GM19395 (cell line): ENCODE measurements around the gene ITIH4.
"Not testable (repeated sequence)": the region's sequence is repeated elsewhere in the genome, so short reads cannot be mapped to it uniquely, and the experiment has no call there.

ENCODE experiments used
- ATAC-seq: cut with Tn5 transposase; IDR thresholded peaks from one replicate; pipeline ENCODE4 v1.9.1; 2021; ENCODE audit warnings: mild to moderate bottlenecking, moderate library complexity; ENCODE audit not compliant: unreplicated experiment

Gene ITIH4

DNA sequence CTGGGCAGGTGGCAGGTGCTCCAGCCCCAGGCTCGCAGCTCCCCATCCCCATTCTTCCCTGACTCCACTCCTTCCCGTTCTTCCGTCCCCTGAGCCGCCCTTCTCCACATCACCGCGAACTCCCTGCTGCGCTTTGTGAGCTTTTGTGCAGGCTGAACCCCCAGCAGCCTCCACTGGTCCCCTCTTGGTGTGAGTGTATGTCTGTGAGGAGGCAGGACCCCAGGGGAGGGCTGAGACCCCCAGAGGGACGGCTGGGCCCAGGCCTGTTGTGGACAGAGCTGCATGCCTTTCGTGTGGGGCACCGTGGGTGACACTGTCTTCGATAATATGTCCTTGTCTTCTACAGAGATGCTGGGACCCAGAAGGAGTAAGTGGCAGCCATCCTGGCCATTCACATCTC lies 43.2 kb downstream of the ITIH4 start:
- ATAC-seq = no peak

DNA sequence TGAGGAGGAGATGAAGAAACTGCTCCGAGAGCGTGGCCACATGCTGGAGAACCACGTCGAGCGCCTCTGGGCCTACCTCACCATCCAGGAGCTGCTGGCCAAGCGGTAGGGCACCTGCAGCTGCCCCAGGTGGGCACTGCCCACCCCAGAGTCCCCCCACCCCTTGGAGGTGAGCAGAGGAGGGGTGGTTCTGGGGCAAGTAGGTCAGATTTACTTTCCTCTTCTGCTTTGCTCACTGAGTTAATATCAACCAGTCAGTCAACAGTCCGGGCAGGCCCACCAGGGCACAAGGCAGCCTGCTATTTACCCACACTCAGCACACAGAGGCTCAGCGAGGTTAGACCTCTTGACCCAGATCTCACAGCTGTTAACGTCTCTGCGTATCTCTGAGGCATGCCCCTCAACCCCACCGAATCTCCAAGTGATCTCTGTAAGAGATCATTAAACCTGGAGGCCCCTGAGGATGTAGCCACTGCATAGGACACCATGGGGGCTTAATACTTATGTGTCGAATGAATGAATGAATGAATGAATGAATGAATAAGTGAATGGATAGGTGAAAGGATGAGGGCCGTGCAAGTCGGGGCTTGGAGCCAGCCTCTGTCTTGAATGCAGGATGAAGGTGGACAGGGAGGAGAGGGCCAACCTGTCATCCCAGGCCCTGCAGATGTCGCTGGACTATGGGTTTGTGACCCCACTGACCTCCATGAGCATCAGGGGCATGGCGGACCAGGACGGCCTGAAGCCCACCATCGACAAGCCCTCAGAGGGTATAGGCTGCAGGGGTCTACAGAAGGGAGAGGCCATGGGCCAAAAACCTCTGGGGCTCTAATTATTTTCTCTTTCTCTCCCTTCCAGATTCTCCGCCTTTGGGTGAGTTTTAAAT lies 43.9 kb downstream of the ITIH4 start:
- no peak for ATAC-seq

DNA sequence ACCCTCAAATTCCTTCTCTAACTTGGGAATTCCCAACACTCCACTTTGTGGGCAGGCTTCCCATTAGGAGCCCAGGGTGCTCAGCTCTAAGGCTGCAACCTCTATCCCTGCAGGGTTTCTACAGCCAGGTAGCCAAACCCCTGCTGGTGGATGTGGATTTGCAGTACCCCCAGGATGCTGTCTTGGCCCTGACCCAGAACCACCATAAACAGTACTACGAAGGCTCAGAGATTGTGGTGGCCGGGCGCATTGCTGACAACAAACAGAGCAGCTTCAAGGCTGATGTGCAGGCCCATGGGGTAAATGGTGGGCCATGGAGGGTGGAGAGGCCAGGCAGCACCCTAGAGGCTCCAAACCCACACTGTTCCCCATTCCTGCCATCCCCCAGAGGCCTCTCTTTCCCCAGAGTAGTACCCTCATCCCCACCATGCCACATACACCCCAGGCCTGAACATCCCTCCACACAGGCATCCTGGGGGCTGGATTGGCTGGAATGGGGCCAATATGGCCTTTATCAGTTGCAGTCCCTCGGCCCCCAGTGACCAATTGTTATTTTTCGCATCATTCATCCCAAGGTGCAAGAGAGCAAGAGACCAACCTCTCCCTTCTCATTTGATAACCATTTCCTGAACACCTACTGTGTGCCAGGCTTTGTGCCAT lies 45.4 kb downstream of the ITIH4 start:
- no peak for ATAC-seq

DNA sequence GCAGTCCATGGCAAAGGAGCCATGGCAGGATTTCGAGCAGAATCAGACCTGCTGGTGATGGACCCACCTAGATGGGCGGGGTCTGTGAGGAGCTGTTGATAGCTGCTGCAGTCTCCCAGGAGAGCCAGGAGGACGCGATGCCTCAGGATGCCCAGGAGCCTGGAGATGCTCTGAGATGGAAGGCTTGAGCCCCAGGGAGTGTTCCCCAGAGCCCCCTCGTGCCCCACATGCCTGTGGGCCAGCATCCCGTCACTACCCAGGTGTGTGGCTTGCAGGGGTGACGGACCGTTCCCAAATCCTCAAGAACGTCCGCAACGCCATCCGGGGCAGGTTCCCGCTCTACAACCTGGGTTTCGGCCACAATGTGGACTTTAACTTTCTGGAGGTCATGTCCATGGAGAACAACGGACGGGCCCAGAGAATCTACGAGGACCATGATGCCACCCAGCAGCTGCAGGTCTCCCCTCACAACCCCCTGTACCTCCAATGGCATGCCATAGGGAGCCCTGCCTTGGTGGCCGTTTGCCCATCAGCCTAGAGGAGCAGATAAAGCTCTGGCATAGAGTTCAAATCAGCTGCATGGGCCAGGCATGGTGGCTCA lies 46.4 kb downstream of the ITIH4 start:
- ATAC-seq = no peak

DNA sequence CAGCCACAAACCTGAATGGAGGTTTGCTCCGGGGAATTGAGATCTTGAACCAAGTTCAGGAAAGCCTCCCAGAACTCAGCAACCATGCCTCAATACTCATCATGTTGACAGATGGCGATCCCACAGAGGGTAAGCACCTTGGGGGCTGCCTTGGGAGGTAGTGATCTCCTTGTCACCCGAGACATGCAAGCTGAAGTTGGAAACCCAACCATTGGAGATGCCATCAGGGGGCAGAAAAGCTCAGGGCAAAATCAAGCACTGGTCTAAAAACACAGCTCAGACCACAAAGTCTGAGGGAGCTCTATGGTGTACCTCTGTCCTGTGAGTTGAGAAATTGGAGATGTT lies 47.3 kb downstream of the ITIH4 start:
- ATAC-seq = no peak

DNA sequence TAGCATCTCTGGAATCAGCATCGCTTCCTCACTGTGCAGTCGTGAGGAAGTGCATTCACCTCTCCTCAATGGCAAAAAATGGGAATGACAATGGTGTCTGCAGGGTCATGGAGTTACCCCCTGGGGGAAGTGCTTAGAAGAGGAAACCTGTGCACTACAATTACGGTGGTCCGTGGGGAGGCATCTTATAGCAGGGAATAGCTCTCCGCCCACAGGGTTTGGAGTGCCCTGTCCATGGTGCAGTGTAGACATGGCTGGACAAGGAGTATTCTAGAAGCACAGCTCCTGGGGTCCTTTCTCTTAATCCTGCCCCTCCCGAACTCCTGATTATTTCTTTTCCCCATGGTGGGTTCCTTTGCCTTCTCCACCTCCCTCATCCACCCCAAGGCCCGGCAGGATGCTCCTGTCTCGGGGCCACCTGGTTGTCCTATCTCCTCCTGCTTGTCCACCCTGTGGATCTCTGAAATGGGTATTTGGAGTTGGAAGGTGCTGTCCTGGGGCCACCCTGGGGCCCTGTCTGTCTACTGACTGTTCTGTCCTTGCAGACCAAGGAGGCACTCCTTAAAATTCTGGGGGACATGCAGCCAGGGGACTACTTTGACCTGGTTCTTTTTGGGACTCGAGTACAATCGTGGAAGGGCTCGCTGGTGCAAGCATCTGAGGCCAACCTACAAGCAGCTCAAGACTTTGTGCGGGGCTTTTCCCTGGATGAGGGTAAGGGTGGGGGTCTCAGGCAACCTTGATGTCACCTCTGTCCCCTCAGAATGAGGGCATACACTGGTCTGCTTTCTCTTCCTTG lies 47.9 kb downstream of the ITIH4 start:
- ATAC-seq = no peak

DNA sequence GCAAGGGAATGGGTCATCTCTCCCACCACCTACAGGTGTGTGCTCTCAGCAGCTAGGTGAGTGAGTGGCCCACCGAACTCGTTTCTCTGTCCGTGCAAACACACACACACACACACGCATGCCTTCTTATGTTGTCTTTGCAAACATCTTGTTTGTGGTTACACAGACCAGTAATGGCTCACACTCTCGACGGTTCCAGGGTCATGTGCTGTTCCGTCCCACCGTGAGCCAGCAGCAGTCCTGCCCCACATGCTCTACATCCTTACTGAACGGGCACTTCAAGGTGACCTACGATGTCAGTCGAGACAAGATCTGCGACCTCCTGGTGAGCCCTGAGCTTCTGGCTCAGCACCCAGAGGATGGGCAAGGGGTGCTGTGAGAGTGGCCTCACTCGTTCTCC lies 48.7 kb downstream of the ITIH4 start:
- ATAC-seq = no peak

DNA sequence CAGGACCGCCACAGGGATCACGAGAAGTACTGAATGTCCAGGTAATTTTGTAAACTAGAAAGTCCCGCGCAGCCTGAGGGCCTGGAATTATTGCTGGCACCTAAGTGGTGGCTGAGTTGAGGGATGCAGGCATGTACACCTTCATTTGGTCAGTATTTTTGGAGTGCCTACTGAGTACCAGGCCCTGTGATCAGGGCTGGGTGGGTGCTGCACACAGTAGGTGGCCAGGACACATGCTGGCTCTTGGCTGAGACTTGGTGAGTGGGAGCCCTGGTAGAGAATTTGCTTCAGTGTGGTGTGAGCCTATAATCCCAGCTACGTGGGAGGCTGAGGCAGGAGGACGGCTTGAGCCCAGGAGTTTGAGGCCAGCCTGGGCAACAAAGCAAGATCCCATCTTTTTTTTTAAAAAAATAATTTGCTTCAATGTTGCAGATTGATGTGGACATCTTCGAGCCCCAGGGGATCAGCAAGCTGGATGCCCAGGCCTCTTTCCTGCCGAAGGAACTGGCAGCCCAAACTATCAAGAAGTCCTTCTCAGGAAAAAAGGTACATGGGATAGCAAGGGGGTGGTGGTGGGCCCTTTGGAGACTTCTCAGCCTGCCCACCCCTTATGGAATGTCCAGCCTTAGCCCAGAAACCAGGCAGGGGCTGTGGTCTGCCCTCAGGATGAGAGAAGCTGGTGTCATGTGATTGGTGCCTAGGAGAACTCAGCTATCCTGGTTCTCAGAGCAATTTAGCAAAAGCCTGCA lies 50.5 kb downstream of the ITIH4 start:
- ATAC-seq = no peak

DNA sequence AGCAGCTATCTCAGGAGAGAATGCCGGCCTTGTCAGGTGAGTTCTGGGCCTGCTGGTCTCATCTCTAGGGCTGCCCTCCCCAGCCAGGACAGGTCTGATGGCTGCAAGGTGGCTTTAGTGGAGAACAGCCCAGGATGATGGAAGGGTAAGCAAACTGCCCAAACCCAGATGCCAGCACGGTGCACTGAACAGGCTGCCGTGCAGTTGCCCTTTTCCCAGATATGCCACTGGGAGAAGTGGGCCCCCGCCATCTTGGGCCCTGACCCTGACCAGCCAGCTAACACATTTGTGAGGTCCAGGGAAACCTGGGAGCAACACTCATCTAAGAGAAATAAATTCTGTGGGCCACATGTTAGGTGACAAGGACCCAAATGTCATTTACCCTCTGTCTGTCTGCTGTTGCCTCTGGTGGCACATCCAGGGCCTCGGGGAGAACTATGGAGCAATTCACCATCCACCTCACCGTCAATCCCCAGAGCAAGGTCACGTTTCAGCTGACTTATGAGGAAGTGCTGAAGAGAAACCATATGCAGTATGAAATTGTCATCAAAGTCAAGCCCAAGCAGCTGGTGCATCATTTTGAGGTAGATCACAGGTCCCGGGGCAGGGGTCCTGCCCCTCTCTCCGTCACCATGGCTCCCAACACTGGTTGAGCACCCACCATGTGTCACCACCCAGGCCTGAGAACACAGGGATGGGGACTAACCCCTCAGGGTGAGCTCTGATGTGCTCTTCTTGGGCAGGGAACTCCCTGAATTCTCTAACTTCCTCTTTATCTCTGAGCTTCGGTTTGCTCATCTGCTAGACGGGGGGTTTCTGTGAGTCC lies 51.2 kb downstream of the ITIH4 start:
- no peak for ATAC-seq

DNA sequence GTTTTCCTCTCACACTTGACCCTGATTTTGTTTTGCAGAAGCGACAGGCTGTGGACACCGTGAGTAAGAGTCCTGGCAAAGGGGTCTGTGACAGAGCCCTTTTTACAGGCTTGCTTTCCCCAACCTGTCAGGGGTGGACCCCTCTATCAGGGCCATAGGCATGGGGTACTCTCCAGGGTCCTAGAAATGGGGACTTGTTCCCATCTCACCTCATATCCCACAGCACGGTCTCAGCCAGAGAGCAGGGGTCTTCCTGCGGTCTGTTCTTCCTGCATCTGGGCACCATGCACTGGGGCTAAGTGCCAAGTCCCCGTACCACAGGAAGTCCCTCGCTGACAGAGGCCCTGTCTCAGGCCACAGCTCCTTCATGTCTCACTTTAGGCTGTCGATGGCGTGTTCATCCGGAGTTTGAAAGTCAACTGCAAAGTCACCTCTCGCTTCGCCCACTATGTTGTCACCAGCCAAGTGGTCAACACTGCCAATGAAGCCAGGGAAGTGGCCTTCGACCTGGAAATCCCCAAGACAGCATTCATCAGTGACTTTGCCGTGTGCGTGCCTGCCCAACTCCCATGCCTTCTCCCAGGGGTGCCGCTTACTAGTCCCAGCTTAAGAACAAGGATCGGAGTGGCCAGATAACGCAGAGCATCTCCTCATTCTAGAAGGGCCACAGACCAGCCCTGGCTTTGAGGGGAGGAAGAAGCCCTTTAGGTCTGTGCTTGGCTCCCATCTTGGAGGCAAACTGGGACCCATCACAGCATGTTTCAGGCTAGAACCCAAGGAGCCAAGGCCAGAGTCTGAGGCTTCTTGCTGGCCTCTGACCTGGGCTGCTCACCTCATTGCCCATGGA lies 52.3 kb downstream of the ITIH4 start:
- no peak for ATAC-seq

DNA sequence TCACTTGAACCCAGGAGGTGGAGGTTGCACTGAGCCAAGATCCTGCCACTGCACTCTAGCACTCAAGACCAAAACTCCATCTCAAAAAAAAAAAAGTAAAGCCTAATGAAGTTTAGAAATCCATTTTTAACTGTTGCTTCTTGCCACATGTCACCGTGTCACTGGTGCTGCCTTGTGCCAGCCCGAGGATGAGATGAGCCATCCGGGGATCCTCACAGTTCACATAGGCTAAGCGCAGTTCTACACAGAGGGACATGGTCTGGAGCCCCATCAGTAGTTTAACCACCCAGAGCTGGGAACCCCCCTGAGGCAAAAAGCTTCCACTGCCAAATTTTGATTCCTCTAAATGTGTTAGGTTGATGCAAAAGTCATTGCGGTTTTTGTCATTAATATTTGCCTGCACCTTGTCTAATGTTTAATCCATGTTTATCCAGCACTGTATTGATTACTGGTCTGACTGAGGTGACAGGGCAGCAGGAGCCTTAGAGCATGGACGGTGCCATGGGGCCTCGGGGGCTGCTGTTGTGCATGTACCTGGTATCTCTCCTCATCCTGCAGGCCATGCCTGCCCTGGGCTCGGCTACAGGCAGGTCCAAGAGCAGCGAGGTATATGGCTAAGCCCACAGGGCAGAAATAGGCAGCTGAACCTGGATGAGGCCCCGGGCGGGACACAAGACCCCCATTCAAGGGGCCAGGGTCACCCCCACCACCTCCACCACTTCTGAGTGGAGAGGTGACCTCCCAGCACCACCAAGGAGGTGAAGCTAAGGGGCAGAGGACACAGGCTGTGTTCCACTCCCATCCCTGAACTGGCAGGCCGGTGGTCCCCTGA lies 53.1 kb downstream of the ITIH4 start, which contains the start of gene ITIH1:
TSS of gene ITIH1 (plus strand) at position 473 of the 832 bp plus-strand sequence. CDS start at position 490, 17 bp downstream.
- no peak for ATAC-seq

DNA sequence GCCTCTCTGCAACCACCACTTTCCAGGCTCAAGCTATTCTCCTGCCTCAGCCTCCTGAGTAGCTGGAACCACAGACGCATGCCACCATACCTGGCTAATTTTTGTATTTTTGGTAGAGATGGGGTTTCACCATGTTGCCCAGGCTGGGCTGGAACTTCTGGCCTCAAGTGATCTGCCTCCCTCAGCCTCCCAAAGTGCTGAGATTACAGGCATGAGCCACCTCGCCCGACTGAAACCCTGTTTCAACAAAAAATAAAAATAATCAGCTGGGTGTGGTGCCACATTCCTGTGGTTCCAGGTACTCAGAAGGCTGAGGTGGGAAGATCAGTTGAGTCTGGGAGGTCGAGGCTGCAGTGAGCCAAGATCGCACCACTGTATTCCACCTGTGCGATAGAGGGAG lies 54.0 kb downstream of the ITIH4 start:
- ATAC-seq = not testable (repeated sequence)

DNA sequence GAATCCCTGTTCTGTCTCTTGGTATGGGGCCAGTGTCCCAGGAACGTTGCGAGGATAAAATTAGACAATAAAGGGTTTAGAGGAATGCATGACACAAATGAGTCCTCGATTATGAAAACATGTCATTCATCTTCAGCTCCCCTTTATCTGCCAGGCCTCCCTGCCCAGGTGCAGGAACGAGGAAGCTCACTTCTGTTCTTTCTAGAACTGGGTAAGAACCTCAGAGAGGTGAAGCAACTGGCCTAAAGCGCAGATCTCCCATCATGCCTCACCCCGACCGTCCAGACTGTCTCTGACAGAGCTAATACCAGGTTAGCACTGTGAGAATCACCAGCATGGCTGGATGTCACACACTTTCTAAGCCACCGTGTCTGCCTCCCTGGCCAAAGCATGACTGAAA lies 54.6 kb downstream of the ITIH4 start:
- ATAC-seq = no peak

DNA sequence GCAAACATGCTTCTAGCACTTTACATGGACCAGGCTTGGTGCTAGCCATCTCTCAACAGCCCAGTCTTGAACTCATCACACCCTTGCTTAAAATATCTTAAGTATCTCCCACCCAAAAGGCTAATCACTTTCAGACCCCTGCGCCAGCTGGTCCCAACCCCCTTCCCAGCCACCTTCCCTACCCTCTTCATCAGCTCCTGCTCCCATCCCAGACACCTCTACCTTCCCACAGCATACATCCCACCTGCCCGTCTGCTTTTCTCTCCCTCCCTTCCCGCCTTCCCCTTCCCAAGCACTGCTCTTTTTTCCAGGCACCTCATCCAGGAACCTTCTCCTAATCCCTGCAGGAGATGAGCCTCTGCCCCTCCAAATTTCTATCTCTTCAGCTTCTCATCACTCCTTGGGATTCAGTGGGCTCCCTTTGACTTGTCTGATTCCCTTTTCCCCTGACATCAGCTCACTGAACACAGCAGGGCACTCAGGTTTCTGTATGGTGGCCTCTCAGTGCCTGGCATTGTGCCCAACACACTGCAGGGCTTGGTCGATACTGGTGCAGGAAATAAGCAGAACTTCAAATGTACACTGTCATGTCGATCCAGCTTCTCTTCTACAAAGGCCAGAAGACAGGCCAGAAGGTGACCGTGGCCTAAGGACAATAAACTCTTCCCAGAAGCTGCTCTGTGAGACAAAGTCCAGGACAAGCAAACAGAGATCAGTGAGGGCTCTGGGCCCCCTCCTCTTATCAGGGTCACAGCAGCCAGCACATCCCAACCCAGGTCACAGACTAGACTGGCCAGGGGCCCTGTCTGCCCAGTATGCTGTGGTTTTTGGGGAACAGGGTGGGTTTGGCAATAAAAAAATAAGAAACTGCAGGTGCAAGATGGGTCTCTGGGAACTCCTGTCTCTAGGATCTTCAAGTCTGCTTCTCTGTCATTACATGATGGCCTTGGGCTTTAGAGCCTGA lies 55.3 kb downstream of the ITIH4 start:
- ATAC-seq = no peak

DNA sequence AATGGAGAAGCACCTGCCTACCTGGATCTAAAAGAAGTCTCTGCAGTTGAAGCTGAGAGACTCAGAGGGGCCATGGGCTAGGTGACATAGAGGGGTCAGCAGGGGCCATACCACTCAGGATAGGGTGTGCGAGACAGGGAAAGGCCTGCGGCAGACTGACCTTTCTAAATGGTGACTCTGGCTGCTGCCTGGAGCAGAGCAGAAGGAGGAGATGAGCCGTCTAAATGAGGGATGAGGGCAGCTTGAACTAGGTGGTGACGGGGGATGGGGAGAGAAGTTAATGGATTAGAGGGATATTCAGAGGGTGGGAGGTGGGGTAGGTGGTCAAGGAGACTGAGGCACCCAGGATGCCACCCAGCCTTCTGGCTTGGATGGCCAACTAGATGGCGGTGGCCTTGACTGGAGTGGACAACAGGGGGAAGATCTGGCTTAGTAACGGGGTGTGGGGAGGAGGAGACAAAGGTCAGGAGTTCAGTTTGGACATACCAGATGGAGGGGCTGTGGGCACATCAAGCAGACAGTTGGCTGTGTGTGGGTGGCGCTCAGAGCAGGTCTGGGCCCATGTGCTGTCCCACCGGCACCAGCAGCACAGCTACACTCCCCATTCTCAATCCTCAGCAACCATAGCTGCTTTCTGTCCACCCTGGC lies 56.3 kb downstream of the ITIH4 start:
- no peak for ATAC-seq

DNA sequence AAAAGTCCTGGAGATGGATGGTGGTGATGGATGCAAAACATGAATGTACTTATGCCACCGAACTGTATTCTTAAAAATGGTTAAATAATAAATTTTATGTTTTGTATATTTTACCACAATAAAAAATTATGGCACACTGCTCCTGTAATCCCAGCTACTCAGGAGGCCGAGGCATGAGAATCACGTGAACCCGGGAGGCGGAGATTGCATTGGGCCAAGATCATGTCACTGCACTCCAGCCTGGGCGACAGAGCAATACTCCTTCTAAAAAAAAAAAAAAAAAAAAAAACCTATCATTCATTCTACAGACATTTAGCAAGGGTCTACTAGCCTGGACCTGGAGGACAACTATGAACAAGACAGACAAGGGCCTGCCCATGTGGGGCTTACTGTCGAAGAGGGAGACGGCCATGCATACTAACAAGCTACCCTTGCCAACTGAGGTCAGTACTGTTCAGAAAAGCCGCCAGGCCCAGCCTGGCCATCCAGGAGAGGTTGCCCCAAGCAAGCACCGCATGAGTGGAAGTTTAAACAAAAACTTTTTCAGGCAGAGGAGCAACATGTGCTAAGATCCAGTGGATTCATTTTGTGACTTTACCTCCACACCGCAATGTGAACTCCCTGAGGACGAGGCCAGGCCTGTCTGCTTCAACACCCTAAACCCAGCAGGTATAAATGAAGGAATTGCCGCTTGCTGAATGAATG lies 57.0 kb downstream of the ITIH4 start:
- no peak for ATAC-seq
